Measurements from ENCODE around the gene ZNF334.

The ZNF334 gene

DNA sequence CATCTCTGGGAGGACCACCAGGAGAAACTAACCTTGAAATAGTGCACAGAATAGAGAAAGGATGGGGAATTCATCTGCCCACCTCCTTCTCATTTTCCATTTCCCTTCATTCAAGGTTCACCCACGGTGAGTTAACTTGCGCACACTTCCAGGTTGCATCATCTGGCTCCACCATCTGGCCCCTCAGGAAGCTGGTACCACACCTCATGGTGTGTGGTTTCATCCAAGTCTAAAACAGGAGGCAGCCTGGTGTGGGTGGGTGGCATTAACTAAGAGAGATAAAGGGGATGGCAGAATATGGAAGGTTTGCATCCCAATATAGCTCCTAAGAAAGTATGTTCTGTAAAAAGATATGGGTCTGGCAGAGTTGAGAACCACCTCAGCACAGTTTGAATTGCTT, 3.8 kb downstream of the ZNF334 start:
- TF ChIP-seq, protein P1, sequence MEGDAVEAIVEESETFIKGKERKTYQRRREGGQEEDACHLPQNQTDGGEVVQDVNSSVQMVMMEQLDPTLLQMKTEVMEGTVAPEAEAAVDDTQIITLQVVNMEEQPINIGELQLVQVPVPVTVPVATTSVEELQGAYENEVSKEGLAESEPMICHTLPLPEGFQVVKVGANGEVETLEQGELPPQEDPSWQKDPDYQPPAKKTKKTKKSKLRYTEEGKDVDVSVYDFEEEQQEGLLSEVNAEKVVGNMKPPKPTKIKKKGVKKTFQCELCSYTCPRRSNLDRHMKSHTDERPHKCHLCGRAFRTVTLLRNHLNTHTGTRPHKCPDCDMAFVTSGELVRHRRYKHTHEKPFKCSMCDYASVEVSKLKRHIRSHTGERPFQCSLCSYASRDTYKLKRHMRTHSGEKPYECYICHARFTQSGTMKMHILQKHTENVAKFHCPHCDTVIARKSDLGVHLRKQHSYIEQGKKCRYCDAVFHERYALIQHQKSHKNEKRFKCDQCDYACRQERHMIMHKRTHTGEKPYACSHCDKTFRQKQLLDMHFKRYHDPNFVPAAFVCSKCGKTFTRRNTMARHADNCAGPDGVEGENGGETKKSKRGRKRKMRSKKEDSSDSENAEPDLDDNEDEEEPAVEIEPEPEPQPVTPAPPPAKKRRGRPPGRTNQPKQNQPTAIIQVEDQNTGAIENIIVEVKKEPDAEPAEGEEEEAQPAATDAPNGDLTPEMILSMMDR (IDR thresholded peaks at IDR 0.05; ENCODE audit: insufficient read depth, low read depth, low read length, missing control alignments), result no peak
- no peak overlapping the region for H3K4me3 ChIP-seq (ENCODE audit: low read length)
- DNase-seq (ENCODE audit: low read depth), result no peak

DNA sequence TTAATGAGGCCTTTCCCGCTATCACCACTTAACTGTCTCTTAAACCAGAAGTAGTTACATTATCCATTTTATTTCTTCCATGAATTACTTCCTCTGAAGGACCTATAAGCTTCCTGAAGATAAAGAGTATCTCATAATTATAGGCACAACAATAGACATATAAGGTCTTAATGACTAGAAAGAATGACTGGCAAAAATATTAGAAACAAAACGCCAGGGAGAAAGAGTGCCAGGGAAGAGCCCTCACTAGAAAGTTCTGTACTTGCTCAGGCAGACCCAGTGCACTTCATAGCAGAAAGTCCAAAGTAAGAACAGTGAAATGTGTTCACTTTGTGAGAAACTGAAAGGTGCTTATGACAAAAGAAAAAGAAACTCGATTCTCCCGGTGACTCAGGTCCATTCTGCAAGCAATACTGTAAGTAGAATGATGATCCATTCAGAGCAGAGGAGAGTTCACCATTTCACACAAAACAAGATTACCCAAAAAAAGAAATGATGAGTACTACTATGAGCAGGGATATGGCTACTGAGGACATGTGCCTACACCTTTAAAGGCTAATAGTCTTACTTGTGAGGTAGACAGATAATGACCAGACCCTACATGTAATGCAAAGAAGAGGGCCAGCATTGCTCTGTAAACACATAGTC, 5.5 kb downstream of the ZNF334 start:
- no peak overlapping the region for H3K4me3 ChIP-seq (ENCODE audit: low read length)
- no peak for DNase-seq (ENCODE audit: low read depth)
- TF ChIP-seq, protein P1 (IDR thresholded peaks at IDR 0.05; ENCODE audit: insufficient read depth, low read depth, low read length, missing control alignments), result no peak

DNA sequence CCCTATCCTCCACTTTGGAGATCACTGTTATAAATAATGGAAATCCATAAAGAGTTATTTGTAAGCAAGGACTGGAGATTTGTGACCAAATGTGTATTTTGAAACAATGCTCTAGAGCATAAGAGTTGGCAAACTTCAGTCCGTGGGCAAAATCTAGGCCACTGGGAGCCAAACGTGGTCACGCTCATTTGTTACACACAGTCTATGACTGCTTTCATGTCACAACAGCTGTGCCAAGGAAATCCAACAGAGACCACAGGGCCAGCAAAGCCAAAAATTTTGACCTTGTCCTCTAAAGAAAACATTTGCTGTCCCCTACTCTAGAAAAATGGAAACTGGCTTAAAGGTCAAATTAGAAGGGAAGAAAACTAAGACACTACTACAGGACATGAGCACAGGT, 7.9 kb downstream of the ZNF334 start:
- no peak overlapping the region for H3K4me3 ChIP-seq (ENCODE audit: low read length)
- no peak for DNase-seq (ENCODE audit: low read depth)

DNA sequence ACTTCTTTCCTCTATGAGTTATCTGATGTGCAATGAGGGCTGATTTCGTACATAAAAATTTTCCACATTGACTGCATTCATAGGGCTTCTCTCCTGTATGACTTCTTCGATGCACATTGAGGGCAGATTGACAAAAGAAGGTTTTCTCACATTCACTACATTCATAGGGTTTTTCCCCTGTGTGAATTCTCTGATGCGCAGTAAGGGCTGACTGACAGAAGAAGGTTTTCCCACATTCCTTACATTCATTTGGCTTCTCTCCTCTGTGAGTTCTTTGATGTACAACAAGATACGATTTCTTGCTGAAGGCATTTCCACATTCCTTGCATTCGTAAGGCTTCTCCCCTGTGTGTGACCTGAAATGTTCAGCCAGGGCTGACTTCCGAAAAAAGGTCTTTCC, 11.4 kb downstream of the ZNF334 start:
- no peak overlapping the region for H3K4me3 ChIP-seq (ENCODE audit: low read length)
- DNase-seq (ENCODE audit: low read depth), result no peak
- TF ChIP-seq, protein P1 (IDR thresholded peaks at IDR 0.05; ENCODE audit: insufficient read depth, low read depth, low read length, missing control alignments), result no peak

More for the DNA sequence above, 7.9 kb downstream of the ZNF334 start:
- TF ChIP-seq, protein P1 (IDR thresholded peaks at IDR 0.05; ENCODE audit: insufficient read depth, low read depth, low read length, missing control alignments), result no peak

DNA sequence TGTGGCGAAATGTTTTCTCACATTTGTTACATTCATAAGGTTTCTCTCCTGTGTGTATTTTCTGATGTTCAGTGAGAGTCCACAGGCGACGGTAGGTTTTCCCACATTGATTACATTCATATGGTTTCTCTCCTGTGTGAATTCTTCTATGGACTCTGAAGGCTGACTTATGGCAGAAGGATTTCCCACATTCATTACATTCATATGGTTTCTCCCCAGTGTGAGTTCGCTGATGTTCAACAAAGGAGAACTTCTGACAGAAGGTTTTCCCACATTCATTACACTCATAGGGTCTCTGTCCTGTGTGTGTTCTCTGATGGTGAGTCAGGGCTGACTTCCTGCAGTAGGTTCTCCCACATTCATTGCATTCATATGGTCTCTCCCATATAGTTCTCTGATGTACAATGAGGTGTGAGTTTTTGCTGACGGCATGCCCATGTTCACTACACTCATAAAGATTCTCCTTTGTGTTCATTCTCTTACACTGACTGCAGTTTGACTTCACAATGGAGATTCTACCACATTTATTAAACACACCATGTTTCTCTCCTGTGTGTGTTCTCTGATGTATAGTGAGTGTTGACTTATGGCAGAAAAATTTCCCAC, 11.9 kb downstream of the ZNF334 start:
- no peak for DNase-seq (ENCODE audit: low read depth)
- TF ChIP-seq, protein P1 (IDR thresholded peaks at IDR 0.05; ENCODE audit: insufficient read depth, low read depth, low read length, missing control alignments), result no peak
- no peak overlapping the region for H3K4me3 ChIP-seq (ENCODE audit: low read length)

DNA sequence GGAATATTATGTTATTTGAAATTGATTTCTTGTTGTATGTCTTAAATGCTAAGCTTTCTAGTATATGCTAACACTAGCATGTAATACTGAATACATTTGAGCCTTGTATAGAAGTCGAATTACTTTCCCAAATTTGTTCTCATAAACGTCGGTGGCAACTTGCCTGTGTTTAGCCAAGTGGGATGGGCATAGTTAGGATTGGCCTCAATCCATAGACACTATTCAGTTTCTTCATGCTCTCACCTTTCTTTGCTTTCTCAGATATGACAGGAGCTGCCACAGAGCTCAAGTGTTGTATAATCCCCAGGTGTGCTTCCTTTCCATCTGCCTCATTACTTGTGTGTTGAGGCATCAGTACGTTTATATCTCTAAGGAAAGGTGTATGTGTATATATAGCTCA, 19.3 kb downstream of the ZNF334 start:
- TF ChIP-seq, protein P1 (IDR thresholded peaks at IDR 0.05; ENCODE audit: insufficient read depth, low read depth, low read length, missing control alignments), result no peak
- H3K4me3 ChIP-seq (ENCODE audit: low read length), result no peak overlapping the region
- DNase-seq (ENCODE audit: low read depth), result no peak

DNA sequence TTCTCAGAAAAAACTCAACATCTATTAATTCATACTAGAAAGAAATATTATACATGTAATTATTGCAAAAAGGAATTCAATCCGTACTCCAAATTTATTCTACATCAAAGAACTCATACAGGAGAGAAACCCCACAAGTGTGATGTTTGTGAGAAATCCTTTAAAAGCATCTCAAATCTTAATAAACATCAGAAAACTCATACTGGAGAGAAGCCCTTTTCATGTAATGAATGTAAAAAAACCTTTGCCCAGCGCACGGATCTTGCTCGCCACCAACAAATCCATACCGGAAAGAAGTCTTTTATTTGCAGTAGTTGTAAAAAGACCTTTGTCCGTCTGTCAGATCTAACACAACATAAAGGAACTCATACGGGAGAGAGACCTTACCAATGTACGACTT, 22.0 kb downstream of the ZNF334 start:
- no peak for DNase-seq (ENCODE audit: low read depth)
- TF ChIP-seq, protein P1 (IDR thresholded peaks at IDR 0.05; ENCODE audit: insufficient read depth, low read depth, low read length, missing control alignments), result no peak
- no peak overlapping the region for H3K4me3 ChIP-seq (ENCODE audit: low read length)

Measured in epithelial cell of esophagus (primary cell).